ENCODE data around the gene RCOR2.

RCOR2 gene

DNA sequence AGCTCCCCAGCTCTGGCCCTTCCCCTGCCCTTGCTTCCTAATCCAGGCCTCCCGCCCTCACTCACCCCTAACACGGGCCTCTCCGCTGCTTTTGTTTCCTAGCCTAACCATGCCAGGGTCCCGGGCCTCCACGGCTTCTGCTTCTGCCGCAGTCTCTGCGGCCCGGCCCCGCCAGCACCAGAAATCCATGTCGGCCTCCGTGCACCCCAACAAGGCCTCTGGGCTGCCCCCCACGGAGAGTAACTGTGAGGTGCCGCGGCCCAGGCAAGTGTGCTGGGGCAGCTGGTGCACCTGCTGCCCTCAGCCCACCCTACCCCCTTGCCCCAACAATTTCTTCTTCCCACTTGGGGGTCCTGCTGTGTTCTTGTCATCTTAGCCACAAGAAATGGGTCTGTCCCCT lies 13.1 kb downstream of the RCOR2 start:
- in situ Hi-C loops (cut with MboI; ENCODE audit: low sequenced_read_pairs, unreplicated experiment), result no loop called here
- no peak for DNase-seq (ENCODE audit: low spot score)
- TF ChIP-seq, protein P1, sequence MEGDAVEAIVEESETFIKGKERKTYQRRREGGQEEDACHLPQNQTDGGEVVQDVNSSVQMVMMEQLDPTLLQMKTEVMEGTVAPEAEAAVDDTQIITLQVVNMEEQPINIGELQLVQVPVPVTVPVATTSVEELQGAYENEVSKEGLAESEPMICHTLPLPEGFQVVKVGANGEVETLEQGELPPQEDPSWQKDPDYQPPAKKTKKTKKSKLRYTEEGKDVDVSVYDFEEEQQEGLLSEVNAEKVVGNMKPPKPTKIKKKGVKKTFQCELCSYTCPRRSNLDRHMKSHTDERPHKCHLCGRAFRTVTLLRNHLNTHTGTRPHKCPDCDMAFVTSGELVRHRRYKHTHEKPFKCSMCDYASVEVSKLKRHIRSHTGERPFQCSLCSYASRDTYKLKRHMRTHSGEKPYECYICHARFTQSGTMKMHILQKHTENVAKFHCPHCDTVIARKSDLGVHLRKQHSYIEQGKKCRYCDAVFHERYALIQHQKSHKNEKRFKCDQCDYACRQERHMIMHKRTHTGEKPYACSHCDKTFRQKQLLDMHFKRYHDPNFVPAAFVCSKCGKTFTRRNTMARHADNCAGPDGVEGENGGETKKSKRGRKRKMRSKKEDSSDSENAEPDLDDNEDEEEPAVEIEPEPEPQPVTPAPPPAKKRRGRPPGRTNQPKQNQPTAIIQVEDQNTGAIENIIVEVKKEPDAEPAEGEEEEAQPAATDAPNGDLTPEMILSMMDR (IDR thresholded peaks at IDR 0.05; ENCODE audit: borderline replicate concordance, control extremely low read depth, extremely low read depth, insufficient read depth, missing control alignments), result no peak

DNA sequence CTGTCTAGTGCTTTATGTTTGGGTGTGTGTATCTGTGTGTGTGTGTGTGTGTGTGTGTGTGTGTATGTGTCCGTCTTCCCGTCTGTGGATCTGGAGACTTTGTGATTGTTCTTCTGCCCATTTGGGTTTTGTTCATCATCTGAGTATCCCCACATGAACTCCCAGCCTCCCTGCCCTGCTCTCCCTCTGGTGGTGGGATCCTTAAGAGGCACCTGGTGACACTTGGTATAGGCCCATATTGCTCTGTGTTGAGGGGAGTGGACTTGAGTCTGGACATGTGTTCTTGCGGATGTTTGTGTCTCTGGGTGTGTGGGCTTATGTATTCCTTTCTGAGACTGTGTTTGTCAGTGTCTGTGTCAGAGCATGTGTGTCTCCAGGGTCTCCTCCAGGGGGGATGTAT lies 15.3 kb downstream of the RCOR2 start:
- in situ Hi-C loops (cut with MboI; ENCODE audit: low sequenced_read_pairs, unreplicated experiment), result no loop called here
- TF ChIP-seq, protein P1 (IDR thresholded peaks at IDR 0.05; ENCODE audit: borderline replicate concordance, control extremely low read depth, extremely low read depth, insufficient read depth, missing control alignments), result no peak
- no peak for DNase-seq (ENCODE audit: low spot score)

DNA sequence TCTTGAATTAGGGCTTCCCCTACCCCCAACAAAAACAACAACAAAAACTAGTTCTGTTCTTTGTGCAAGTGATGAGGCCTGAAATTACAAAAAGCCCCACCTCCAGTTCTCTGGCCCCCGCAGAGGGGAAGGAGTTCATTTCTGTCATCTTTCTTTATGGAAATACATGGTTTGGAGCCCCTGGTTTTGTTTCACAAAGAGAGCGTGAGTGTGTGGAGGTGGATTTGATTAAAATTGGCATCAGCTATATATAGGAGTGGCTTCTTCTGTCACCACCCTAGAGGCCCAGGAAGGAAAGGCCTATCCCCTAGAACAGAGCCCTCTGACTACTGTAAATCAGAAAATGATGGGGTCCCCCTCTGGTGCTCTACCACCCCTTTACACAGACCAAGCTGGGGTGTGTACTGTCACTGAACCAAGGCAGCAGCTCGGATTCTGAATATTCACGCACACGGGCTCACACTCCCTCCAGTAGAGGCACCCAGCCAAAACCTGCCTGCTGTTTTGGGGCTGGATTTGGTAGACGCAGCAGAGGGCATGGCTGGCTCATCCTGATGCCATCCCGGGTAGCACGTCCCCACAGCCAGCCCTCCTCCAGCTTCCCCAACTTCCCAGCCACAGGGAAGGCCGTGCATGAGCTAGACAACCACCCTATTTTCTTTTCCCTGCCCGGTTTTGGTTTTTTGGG lies 19.4 kb downstream of the RCOR2 start:
- no peak for DNase-seq (ENCODE audit: low spot score)
- in situ Hi-C loops (cut with MboI; ENCODE audit: low sequenced_read_pairs, unreplicated experiment), result no loop called here
- TF ChIP-seq, protein P1 (IDR thresholded peaks at IDR 0.05; ENCODE audit: borderline replicate concordance, control extremely low read depth, extremely low read depth, insufficient read depth, missing control alignments), result no peak

DNA sequence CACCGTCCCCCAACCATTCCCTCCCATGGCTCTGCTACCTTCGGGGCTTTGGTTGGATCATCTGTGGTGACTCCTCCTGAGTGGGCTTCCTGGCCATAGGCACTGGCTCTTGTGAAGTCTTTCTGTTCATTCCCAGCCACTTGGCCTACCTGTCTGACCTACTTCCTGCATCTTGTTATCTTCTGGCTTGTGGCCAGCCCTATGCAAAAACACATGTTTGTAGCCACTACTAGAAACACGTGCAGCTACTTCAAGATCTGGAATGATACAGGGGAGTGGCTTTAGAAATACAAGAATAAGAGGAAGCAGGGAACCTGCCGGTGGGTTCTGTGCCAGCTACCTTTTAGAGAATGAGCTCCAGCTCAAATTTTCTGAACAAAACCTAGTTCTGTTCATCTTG lies 20.9 kb downstream of the RCOR2 start:
- in situ Hi-C loops (cut with MboI; ENCODE audit: low sequenced_read_pairs, unreplicated experiment), result no loop called here
- TF ChIP-seq, protein P1 (IDR thresholded peaks at IDR 0.05; ENCODE audit: borderline replicate concordance, control extremely low read depth, extremely low read depth, insufficient read depth, missing control alignments), result no peak
- no peak for DNase-seq (ENCODE audit: low spot score)

DNA sequence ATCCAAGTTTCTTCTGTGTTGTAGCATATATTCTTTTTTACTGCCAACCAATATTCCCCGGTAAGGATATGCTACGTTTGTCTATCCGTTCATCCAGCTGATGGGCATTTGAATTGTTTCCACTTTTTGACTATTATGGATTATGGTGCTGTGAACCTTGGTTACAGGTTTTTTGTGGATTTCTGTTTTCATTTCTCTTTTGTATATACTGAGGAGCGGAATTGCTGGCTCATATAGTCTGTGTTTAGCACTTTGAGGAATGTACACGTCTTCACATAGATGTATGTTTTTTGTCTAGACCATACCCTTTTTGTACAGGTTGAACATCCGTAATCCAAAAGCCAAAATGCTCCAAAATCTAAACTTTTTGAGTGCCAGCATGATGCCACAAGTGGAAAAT lies 23.6 kb downstream of the RCOR2 start:
- TF ChIP-seq, protein P1 (IDR thresholded peaks at IDR 0.05; ENCODE audit: borderline replicate concordance, control extremely low read depth, extremely low read depth, insufficient read depth, missing control alignments), result no peak
- in situ Hi-C loops (cut with MboI; ENCODE audit: low sequenced_read_pairs, unreplicated experiment), result no loop called here
- DNase-seq (ENCODE audit: low spot score), result no peak

DNA sequence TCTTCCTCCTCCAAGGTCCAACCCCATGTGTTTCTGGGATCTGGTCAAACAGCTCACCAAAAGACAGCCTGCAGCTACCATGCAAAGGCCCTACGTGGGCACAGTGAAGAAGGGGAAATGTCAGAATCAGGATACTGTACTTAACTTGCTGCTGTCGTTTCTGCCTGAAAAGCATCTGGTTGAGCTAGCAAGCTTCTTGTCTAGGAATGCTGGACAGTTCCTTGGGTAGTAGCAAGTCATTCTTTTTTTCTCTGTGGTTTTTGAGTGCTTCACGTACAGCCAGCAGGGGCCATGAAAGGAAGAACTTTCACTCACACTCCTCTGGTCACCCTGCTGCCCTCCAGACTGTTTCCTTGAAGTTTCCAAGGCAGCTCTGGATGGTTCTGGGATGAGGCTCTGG lies 24.7 kb downstream of the RCOR2 start:
- TF ChIP-seq, protein P1 (IDR thresholded peaks at IDR 0.05; ENCODE audit: borderline replicate concordance, control extremely low read depth, extremely low read depth, insufficient read depth, missing control alignments), result no peak
- DNase-seq (ENCODE audit: low spot score), result no peak
- in situ Hi-C loops (cut with MboI; ENCODE audit: low sequenced_read_pairs, unreplicated experiment), result no loop called here
